HFF-Myc (cell line): ENCODE data around the gene SYNGR1.

Experiments
- DNase-seq: peaks from one replicate; pipeline ENCODE4 v3.0.0-alpha.2; 2011; ENCODE audit warnings: low read depth; ENCODE audit errors: extremely low read depth
- H3K4me3 ChIP-seq: replicated peaks from 2 replicates; pipeline ENCODE4 v1.5.1; 2011; ENCODE audit warnings: low read depth, mild to moderate bottlenecking, control low read depth, low read length
- TF ChIP-seq, protein P1 (sequence below): IDR thresholded peaks from 2 replicates; pipeline ENCODE4 v1.5.1; 2012; ENCODE audit warnings: mild to moderate bottlenecking, low read depth, low read length, control low read depth; ENCODE audit errors: missing control alignments

The SYNGR1 gene

DNA sequence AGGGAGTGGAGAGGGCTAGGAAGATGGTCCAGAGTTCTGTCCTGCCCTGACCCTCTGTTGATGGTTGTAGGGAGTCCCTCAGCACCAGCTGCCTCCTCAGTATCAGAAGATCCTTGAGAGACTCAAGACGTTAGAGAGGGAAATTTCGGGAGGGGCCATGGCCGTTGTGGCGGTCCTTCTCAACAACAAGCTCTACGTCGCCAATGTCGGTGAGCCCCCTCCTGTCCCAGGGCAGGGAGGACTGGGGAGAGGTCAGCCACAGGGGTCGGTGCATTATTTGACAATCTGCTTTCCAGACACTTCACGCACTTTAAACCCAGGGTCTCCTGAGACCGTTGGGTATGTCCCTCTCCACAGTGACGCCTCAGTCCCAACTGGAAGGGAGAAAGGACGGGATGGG, 67.8 kb downstream of the SYNGR1 start:
- TF ChIP-seq, protein P1, sequence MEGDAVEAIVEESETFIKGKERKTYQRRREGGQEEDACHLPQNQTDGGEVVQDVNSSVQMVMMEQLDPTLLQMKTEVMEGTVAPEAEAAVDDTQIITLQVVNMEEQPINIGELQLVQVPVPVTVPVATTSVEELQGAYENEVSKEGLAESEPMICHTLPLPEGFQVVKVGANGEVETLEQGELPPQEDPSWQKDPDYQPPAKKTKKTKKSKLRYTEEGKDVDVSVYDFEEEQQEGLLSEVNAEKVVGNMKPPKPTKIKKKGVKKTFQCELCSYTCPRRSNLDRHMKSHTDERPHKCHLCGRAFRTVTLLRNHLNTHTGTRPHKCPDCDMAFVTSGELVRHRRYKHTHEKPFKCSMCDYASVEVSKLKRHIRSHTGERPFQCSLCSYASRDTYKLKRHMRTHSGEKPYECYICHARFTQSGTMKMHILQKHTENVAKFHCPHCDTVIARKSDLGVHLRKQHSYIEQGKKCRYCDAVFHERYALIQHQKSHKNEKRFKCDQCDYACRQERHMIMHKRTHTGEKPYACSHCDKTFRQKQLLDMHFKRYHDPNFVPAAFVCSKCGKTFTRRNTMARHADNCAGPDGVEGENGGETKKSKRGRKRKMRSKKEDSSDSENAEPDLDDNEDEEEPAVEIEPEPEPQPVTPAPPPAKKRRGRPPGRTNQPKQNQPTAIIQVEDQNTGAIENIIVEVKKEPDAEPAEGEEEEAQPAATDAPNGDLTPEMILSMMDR = no peak
- H3K4me3 ChIP-seq = no peak overlapping the region
- DNase-seq = no peak

DNA sequence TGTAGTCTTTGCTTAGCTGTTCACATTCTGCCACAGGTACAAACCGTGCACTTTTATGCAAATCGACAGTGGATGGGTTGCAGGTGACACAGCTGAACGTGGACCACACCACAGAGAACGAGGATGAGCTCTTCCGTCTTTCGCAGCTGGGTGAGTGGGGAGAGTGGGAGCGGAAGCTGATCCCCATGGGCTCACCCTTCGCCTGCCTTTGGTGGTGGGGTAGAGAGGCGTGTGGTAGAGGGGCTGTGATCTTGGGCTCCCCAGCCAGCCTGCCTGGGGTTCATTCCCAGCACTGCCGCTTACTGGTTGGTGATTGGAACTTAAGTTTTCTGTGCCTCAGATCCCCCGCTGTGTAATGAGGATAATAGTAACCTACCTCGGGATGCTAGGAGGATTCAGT, 68.9 kb downstream of the SYNGR1 start:
- TF ChIP-seq, protein P1 = no peak
- no peak for DNase-seq
- H3K4me3 ChIP-seq = no peak overlapping the region

DNA sequence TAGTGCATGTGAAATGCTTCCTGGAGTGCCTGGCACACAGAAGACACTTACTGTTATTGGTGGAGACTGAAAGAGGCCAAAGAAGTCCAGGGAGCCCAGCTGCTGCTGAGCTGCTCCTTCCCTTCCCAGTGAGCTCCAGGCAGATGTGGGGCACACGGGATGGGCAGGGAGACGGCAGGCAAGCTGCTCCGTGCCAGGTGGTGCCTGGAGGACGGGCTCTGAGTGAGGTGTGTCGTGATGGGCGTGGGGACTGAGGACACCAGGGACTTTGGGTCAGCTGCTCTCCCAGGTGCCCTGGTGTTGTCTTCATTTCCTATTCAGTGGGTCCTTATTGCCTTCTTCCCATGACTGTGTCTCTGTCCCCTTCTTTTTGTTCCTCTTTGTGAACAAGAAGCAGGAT, 69.3 kb downstream of the SYNGR1 start:
- no peak overlapping the region for H3K4me3 ChIP-seq
- TF ChIP-seq, protein P1 = no peak
- no peak for DNase-seq

DNA sequence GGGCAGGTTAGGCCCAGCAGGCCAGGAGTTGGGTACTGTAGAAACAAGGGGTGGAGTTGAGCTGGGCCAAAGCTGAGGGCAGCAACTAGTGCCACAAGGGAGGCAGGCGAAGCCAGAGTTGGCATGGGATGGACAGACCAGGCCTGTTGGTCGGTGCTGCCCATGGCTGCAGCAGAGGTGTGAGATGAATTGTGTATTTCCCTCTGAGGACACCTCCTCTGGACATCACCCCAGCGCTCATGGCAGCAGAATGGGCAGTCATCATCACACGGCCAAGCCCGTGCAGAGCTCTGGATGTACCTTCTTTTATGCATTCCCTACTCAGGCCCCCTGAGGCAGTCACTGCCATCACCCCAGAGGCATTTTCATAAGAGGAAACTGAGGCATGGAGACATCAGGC, 70.1 kb downstream of the SYNGR1 start:
- TF ChIP-seq, protein P1 = no peak
- H3K4me3 ChIP-seq = no peak overlapping the region
- no peak for DNase-seq

- TF ChIP-seq, protein P1 = no peak
- no peak for DNase-seq
- no peak overlapping the region for H3K4me3 ChIP-seq
These were observed 71.9 kb downstream of the SYNGR1 start for GRCh38 chr22:39421691-39422090.

DNA sequence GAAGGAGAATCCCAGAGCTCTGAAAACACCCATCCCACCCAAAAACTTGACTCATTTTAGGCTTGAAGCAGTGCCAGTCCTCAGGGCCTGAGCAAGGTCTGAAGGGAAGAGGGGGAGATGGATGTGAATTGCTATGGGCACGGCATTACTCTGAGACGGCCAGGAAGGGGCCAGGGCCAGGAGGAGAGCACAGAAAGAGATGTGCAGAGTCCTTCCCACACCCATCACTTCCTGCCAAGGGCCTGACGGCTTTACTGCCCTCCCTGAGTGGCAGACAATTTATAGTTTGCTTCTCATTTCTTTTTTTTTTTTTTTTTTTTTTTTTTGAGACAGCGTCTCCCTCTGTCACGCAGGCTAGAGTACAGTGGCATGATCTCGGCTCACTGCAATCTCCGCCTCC, 72.3 kb downstream of the SYNGR1 start:
- DNase-seq = no peak
- no peak overlapping the region for H3K4me3 ChIP-seq
- TF ChIP-seq, protein P1 = no peak

GRCh38 chr22:39422721-39423120, 72.9 kb downstream of the SYNGR1 start:
- DNase-seq = no peak
- TF ChIP-seq, protein P1 = no peak
- no peak overlapping the region for H3K4me3 ChIP-seq
